Fibroblast of peridontal ligament (primary cell): ENCODE results near the gene C15orf39.

ENCODE experiments used
- DNase-seq: peaks from one replicate; pipeline ENCODE4 v3.0.0-alpha.2; 2010; ENCODE audit errors: extremely low read depth

C15orf39 gene

DNA sequence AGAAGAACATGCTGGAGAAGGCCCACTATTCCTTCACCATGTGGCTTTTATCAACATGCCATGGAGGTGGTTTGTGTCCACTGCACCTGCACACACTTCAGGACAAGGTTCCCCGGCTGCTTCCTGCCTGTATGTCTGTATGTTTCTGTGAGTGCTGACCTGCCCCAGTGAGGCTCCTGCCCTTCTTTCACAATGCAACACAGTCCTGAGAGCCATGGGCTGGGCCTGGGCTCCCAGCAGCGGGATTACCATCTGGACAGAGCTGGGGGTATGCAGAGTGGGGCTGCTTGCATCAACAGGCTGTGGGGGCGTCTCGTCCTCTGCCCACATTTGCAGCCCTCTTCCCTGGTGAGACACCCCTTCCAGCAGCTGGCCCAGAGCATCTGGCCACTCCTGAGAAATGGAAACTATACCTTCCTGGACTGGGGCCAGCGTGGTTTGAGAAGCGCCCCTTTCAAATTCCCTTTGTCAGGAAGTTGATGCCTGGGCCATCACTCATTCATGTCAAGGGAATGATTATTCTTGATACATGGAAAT, 29.3 kb upstream of the C15orf39 start:
- DNase-seq: no peak

DNA sequence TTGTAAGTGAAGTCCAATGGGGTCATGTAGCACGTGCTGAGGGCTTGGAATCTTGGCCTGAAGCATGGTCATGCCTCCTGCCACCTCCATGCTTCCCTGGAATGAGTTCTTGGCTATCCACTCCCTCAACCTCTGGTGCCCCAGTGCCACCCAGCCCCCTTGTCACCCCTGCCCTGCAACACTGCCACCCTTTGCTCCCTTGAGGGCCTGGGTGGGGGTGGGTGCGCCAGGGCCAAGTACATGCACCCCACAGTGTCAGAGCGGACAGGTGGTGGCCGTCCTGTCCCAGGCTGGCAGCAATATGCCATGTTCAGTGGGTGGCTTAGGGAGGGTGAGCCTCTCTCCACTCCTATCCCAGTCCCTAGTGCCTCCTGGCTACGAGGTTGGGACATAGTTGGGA, 27.6 kb upstream of the C15orf39 start:
- no peak for DNase-seq

DNA sequence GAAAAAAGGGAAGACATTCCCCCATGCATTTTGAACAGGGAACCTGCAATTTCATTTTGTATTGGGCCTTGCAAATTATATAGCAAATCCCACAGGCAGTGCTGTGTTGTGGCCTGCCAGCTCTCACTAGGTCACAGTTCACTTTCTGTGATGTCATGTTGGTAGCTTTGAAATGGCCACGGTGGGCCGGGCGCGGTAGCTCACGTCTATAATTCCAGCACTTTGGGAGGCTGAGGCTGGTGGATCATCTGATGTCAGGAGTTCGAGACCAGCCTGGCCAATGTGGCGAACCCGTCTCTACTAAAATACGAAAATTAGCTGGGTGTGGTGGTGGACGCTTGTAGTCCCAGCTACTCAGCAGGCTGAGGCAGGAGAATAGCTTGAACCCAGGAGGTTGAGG, 27.0 kb upstream of the C15orf39 start:
- DNase-seq: no peak

DNA sequence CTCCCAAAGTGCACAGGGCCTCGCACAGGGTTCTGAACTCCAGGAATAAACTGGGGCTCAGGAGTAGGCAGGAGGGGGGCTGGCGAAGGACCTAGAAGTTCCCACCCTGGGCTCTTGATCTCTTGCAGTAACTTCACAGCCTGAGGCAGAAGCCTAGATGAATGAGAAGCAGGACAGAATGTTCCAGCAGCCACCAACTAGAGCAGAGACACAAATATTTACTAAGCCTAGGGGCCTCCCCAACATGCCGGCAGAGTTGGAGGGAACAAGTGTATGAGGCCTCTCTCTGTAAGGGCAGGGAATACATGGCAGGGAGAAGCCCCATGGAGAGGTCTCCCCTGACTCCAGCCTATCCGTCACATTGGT, 25.3 kb upstream of the C15orf39 start:
- DNase-seq: no peak

DNA sequence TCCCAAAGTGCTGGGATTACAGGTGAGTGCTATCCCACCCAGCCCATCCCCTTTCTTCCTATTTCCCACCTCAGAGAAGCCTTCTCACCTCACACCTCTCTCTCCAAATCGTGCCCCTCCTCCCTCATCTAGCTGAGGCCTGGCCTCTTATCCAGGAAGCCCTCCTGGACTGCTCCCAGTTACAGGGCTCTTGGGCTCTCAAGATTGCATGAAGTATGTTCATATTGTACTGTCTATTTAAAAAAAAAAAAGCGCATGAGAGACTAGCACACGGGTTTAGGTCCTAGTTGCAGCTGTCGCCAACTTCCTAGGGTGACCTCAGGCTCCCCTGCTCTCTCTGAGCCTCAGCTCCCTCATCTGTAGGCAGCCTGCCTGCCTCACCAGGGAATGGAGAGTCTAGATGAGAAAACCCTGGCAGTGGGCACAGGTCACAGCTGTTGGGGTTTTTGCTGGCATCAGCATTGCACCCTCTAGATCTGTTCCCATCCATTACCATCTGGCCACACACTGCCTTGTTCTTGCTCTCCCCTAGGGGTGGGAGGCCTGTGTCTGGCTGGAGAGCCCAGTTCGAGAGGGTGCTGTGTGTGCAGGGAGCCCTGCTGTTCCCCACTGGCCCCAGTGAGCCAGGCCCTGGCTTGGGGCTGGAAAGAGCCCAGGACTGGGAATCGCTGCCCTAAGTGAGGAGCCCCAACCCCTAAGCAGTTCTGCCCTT, 24.2 kb upstream of the C15orf39 start:
- peak; percentile 11 for DNase-seq

DNA sequence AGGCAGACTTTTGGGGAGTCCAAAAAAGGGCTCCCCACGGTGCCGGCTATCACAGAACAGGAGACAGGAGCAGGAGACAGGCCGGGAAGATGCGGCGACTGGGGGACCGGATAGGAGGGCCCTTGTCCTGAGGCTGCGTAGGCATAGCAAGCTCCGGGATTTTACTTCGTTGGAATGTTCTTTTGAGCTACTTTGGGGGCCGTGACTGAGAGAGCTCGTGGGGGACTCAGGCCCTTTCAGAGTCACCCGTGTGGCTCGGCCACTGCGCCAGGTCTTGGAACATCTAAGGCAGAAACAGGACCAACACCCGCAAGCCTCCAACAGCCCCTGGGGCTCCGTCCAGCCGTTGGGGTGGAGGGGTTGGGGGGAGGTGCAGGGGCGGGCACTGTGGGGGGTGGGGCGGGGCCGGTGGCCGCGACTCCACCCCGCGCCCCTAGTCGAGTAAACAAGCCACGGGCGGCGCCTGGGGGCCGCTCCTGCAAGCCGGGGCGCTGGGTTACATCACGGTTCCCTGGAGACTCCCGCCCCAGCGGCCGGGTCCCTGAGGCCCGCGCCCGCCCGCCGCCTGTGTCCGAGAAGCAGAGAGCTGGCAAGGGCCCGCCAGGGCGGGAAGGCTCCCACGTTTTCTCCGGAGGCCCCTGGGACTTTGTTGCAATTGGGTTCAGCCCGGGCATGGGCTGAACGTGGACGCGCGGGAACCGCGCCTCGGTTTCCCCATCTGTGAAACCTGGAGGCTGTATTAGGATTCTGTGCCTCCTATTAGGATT, 23.3 kb upstream of the C15orf39 start:
- DNase-seq: no peak

DNA sequence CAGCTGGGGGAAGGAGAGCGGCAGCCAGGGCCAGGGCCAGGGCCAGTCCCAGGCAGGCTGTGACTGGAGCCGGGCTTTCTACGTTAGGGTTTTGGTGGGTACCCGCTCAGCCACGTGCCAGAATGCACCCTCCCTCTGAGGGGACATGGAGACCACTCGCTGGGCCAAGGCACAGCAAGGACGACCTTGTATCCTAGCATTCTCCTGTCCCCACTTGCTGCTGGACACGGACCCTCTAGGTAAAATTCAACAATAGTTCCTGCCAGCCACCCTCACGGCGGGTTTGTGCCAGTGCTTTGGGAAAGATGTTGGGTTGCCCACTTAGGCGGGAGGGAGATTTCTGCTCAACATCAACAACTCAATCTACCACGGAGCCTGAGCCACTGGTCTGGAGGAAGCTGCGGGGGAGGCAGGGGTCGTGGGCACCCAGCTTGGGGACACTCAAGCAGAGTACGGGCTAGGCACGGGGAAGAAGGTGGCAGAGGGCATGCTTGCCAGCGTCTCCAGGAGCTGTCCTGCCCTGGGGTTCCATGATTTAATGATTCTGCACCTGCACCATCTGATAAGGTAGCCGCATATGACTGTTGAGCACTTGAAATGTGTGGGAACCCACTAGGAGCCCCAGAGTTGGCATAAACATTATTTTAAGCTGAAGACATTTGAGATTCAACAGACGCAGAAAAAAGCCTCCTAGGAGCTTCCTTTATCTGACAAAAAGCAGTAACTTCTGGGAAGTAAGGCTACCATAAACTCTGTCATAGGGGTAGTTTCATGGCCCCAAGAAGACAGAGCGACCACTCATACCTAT, 22.5 kb upstream of the C15orf39 start:
- no peak for DNase-seq

DNA sequence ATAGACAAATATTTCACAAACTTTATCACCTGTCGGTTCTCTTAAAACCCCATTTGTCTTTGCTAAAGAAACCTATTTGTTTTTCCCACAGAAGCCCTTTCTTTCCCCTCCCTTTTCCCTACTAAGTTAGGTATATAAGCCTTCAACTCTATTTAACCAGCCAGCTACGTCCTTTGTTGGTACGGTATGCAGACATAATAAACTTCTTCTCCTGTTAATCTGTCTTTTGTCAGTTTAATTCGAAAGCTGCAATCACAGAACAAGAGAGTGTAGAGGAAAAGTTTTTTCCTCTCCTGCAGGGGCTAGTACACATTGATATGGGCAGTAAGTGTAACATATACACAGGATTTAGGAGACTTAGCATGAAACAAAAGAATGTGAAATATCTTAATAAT, 21.9 kb upstream of the C15orf39 start:
- no peak for DNase-seq

DNA sequence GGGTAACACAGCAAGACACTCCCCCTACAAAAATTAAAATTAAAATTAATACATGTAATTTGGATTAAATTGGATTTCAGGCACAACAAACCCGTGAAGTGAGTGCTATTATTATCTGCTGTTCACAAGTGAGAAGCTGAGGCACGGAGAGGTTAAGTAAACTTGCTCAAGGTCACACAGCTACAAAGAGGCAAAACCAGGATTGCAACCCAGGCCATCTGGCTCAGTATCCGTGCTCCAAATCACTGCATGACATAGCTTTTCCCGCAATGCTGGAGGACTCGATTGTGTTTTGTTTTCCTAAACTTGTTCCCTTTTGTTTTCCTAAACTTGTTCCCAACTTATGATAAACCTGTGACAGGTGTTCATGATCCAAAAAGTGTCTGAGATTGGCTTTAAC, 19.9 kb upstream of the C15orf39 start:
- DNase-seq: no peak

DNA sequence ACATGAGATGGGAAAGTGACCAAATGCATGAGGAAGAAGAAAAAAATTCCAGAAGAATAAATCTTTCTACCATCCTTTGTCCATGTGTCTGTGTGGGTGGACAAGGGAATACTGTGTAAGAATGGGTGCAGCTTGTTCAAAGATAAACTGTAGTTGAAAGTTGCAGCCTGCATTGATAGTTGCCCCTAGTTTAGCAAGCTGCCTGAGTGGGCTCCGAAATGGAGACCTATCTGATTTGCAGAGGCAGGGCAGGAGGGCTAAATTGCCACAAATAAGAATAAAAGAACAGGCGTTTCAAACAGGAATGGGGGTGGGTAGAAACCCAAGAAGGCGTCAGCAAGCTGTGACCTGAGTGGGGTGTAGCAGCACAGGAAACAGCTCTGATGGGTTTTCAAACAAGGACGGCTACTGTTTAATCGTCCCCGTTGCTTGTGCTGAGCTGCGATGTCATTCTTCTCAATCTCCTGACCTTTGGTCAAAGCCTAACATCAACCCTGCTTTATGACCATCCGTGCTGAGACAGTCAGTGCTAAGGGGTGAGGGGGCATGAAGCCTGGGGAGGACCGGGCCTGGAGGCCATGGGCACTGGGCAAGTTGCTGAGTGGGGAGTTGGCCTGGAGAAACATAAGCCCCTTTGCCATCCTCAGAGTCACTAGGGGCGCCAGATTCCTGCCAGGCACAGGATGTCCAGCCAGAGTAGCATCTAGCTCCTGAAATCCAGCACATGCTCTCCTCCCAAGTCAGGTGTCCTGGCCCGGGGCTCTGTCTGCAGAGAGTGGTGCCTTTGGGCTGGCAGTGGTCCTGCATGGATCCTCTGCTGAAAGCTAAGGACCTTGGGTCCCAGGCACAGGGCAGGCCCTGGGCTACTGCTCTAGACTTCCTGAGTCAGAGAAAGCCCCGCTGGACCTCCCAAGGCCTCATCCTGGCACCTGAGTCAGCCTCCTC, 19.2 kb upstream of the C15orf39 start:
- DNase-seq: no peak

DNA sequence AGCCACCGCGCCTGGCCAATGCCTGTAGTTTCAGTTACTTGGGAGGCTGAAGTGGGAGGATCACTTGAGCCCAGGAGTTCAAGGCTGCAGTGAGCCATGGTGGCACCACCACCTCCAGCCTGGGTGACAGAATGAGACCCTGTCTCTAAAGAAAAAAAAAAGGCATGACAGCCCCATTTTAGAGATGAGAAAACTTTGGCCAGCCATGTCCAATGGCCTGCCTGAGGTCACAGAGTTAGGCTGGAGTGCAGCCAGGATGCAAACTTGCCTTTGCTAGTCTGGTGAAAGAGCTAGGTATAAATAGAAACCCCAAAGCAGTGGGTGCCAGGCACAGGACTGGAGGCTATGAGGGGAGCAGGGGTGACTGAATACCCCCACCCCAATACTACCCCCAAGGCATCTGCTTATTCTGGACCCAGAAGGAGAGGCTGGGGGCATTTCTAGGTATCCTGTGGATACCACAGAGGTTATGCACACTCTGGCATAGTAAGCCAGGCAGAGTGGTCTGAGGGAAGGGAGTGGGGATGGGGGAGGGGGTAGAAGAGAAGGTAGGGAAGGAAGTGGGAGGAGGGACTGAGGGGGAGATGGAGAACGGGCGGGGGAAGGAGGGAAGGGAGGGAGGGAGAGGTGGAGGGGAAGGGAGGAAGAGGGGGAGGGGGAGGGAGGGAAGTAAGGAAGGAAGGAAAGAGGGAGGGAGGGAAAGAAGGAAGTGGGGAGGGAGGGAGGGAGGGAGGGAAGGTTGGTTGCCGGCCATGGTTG, 16.2 kb upstream of the C15orf39 start:
- DNase-seq: no peak

DNA sequence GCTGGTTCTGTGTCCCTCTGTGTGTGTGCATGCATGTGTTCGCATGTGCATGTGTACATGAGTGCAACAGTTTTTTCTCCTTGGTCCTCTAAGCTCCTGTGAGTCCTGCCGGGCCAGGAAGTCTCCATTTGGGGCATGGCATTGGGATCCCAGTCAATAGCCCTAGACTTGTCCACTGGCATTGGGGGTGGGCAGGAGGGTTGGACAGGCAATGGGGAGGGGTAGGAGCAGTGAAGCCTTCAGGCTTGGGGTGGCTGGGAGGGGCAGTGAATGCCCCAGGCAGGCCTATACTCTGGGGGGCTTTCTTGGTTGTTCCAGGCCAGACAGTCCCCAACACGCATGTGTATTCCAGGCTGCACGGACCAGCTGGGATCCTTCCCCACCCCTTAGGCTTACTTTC, 15.6 kb upstream of the C15orf39 start:
- DNase-seq: no peak

DNA sequence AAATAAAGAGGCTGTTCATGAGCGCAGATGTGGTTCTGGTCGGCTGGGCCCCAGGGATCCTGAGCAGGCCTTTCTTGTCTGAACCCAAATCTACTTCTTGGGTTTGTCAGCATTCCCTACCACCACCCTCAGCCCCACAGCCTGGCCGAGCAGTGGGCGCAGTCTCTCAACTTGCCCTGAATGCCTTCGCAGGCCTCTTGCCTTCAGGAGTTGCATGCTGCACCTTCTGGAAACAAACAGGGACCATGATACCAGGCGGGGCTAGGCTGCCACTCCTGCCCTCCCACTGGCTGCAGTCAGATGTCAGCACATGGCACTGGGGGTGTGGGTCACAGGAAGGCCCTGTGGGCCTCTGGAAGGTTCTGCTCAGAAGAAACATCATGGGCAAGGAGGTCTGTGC, 13.2 kb upstream of the C15orf39 start:
- no peak for DNase-seq

DNA sequence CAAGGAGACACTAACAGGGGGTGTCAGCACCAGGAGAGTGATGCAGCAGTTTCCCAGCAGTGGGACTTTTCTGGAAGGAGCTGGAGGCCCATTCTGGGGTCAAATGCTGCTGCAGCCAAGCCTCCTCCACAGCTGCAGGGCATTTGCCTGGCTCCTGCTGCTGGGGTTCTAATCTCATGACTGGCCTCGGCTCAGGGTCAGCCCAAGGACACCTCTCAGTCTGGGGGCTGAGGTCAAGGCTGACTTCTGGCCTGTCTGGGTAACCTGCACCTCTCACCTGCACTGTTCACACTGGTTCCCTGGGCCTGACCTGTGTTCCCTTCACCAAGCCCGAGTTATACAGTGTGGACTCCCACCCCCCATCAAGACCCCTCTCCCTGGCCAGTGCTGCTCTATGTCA, 10.4 kb upstream of the C15orf39 start:
- no peak for DNase-seq

DNA sequence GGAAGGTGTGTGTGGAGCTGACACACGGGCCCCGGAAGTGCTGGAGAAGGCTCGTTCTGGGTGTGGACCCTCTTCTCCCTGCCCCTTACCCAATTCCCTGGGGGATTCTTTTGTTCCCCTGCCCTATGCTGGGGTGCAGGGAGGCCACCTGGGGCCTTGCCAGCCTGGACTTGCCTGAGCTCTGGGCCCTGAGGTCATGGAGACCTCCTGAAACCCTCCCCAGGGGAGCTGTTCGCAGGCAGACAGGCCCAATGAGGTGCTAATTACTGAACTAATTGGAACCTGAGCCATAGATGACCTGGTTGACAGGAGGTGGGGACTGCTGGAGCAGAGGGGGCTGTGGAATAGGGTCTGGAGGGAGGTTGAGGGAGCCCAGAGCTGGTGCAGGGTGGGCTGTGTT, 9.4 kb upstream of the C15orf39 start:
- no peak for DNase-seq

DNA sequence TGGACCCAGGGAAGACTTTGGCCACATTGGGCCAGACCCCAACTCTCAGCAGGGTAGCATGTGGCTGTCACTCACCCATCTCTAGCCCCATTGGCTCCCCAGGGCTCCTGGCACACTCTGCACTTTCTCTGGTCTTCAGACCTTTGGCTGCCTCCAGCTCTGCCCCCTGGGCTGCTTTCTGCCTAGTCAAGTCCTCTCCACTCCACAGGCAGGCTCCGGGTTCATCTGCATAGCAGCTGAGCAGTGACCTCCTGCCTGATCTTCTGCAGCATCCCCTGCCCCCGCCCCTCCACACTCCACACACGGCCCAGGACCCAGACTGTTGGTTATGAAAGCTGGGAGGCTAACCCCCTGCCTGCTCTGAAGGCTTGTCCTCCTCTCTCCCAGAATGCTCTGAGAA, 8.4 kb upstream of the C15orf39 start:
- DNase-seq: no peak

DNA sequence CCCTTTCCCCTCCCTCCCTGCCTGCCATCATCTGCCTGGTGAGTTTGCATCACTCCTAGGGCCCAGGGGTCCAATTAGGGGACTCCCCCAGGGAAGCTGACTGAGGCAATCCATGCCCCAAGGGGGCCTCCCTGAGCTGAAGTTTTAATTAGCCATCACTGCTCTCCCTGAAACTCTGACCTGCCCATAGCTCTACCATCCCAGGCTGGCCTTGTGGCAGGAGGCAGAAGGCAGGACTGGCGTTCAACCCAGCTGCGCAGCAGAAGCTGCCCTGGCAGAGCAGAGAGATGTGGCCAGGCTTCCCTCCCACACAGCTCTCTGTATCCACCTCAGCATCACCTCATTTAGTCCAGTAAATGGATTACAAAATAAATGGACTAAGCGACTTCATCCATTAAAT, 7.7 kb upstream of the C15orf39 start:
- DNase-seq: no peak

DNA sequence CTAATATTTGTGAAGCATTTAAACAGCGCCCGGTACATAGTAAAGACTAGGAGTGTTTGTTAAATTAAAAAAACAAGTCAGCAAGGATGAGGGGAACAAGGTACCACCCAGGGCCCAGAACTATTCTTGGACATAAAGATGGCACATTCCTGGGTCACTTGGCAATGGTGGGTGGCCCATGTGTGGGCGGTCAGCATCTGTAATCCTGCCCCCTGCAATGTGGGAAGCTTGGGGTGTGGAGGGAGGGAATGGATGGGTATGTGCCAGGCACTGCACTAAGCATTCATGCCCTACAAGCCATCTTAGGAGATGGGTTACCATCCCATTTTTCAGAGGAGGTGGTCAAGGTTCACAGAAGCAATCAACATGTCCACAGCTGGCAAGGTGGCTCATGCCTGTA, 7.3 kb upstream of the C15orf39 start:
- DNase-seq: no peak

DNA sequence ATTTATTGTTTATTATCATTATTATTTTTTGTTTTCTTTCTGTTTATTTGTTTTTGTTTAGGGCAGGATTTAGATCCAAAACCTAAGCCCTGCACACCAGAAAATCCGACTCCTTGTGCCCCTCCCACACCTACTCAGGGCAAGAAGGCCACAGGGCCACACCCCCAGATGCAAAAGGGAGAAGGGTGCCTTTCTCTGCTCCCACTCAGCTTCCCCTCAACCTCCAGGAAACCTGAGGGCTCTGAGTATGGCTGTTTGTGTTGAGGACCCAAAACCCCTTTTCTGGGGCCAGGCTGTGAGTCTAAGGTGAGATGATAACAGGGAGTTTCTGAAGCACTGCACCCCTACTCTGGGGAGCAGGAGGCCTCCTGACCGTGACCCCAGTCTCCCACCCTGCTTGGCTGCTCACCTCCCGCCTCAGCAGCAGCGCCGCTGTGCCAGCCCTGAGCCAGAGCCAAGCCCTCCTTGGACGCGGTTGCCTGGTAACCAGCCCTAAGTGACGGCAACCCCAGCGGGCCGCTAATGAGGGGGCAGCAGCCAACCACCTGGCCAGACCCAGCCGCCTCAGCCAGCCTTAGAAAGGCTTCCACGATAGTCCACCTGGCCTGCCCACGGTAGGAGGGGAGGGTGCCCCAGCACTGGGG, 6.4 kb upstream of the C15orf39 start:
- no peak for DNase-seq

DNA sequence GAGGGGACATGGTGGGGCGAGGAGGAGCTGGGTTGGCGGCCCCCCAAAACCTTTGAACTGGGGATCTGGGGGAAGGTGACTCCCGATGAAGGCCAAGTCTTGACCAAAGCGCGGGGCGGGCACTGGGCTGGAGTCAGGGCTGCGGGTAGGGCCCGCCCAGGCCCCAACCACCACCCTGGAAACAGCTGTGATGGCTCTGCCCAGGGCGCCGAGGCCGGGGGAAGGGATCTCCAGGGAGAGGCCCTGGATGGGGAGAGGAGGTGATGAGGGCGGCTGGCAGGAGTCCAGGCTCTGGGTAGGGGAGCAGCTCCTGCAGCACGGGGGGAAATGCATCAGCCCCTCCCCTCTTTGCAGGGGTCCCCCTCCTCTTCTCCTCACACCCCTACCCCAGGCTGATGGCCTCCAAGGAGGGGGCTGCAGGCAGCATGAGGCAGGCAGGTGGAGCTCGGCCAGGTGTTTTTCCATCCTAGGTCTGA, 5.9 kb upstream of the C15orf39 start:
- no peak for DNase-seq
